MM.1S (cell line): ENCODE results near the gene DARS1.

Experiments
- EZH2 ChIP-seq: fragments of 300-600 bp; sonication (generic); optimal IDR thresholded peaks from 2 replicates; pipeline ENCODE3; 2017; ENCODE audit warnings: low read depth, mild to moderate bottlenecking, antibody characterized with exemption, low read length, mixed read lengths
- EZH2phosphoT487 ChIP-seq: fragments of 300-600 bp; sonication (generic); IDR thresholded peaks from 2 replicates; pipeline ENCODE4 v1.6.1; 2018; ENCODE audit warnings: antibody characterized with exemption, low read length
- TF ChIP-seq, protein P1 (sequence below): fragments of 300-600 bp; sonication (generic); IDR thresholded peaks from 2 replicates; pipeline ENCODE4 v1.5.1; 2016; ENCODE audit warnings: antibody characterized with exemption, low read length, mixed read lengths

DNA sequence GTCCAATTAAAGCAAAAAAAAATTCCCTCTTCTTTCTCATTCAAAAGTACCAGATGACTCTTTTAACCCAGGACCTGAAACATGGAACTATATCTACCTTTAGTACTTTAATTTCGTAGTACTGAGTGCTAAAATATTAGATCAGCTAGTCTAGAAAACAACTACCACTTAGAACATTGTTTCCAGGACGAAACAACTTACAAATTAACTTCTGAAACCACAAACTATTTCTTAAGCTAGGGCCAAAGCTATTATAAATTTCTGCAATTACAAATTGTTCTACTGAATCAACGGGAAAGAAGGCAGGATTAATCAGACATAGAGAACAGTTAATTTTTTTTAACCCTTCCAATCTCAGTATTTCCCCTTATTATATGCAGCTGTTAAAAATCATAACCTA lies 39.9 kb downstream of the DARS1 start:
- TF ChIP-seq, protein P1, sequence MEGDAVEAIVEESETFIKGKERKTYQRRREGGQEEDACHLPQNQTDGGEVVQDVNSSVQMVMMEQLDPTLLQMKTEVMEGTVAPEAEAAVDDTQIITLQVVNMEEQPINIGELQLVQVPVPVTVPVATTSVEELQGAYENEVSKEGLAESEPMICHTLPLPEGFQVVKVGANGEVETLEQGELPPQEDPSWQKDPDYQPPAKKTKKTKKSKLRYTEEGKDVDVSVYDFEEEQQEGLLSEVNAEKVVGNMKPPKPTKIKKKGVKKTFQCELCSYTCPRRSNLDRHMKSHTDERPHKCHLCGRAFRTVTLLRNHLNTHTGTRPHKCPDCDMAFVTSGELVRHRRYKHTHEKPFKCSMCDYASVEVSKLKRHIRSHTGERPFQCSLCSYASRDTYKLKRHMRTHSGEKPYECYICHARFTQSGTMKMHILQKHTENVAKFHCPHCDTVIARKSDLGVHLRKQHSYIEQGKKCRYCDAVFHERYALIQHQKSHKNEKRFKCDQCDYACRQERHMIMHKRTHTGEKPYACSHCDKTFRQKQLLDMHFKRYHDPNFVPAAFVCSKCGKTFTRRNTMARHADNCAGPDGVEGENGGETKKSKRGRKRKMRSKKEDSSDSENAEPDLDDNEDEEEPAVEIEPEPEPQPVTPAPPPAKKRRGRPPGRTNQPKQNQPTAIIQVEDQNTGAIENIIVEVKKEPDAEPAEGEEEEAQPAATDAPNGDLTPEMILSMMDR = no peak
- TF ChIP-seq EZH2phosphoT487 (no peak), EZH2 (no peak)
